ENCODE results near the gene AGFG2. TPM values are rescaled to one million over a fixed set of nuclear protein-coding genes. Genes with fewer than 3 reads are reported as not detected.
"Not testable (repeated sequence)": the region's sequence is repeated elsewhere in the genome, so short reads cannot be mapped to it uniquely, and the experiment has no call there.

AGFG2 gene
- total RNA-seq, 3 donors from 2014 or later: 12.2 to 24.7 (median 18.7) TPM

DNA sequence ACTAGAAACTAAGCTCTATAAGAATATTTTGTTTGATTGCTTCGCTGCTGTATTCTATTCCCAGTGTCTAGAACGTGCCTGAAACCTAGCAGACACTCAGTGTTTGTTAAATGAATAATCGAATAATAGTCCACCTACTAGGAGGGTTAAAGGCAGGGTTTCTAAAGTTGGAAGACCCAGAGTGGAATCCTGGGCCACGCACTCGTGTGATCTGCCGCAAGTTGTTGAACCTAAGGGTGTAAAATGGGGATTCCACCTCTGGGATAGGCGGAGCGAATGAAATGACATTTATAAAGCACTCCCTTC, 702 bp upstream of the AGFG2 start:
- Histone ChIP-seq H3K4me3 (peak overlapping the region; percentile 22 to 94 (median 90)), H3K9me3 (no peaks in the 10 kb centered on the region), H3K27ac (peak overlapping the region; percentile 57 to 87), H3K4me1 (peaks cover 0 to 3% of the 10 kb centered on the region in 2 donors), H3K36me3 (no peaks in the 10 kb centered on the region), H3K27me3 (no peaks in the 10 kb centered on the region)
- TF ChIP-seq, protein P1, sequence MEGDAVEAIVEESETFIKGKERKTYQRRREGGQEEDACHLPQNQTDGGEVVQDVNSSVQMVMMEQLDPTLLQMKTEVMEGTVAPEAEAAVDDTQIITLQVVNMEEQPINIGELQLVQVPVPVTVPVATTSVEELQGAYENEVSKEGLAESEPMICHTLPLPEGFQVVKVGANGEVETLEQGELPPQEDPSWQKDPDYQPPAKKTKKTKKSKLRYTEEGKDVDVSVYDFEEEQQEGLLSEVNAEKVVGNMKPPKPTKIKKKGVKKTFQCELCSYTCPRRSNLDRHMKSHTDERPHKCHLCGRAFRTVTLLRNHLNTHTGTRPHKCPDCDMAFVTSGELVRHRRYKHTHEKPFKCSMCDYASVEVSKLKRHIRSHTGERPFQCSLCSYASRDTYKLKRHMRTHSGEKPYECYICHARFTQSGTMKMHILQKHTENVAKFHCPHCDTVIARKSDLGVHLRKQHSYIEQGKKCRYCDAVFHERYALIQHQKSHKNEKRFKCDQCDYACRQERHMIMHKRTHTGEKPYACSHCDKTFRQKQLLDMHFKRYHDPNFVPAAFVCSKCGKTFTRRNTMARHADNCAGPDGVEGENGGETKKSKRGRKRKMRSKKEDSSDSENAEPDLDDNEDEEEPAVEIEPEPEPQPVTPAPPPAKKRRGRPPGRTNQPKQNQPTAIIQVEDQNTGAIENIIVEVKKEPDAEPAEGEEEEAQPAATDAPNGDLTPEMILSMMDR (IDR thresholded peaks at IDR 0.05): no peak
- TF ChIP-seq POLR2AphosphoS5 (IDR thresholded peaks at IDR 0.05): no peak
- no peak for TF ChIP-seq POLR2A (IDR thresholded peaks at IDR 0.05)
- intact Hi-C loops (cut with DNase I; ENCODE audit: low total_unique reads): no loop called here
- DNase-seq (ENCODE audit: low spot score in 2 of 2): no peak

- Histone ChIP-seq H3K9me3 (no peaks in the 10 kb centered on the region), H3K27ac (peak overlapping the region; percentile 70 to 87), H3K4me3 (peak overlapping the region; percentile 65 to 94 (median 90)), H3K36me3 (no peaks in the 10 kb centered on the region), H3K4me1 (peaks cover 3 to 10% of the 10 kb centered on the region in 2 donors), H3K27me3 (no peaks in the 10 kb centered on the region)
- TF ChIP-seq, protein P1 (IDR thresholded peaks at IDR 0.05): no peak
- DNase-seq (ENCODE audit: low spot score in 2 of 2): peak in 1 of 2 donors; percentile 54
- intact Hi-C loops (cut with DNase I; ENCODE audit: low total_unique reads): no loop called here
Measured at GRCh38 chr7:100539436-100540006, 518 bp downstream of the AGFG2 start.

DNA sequence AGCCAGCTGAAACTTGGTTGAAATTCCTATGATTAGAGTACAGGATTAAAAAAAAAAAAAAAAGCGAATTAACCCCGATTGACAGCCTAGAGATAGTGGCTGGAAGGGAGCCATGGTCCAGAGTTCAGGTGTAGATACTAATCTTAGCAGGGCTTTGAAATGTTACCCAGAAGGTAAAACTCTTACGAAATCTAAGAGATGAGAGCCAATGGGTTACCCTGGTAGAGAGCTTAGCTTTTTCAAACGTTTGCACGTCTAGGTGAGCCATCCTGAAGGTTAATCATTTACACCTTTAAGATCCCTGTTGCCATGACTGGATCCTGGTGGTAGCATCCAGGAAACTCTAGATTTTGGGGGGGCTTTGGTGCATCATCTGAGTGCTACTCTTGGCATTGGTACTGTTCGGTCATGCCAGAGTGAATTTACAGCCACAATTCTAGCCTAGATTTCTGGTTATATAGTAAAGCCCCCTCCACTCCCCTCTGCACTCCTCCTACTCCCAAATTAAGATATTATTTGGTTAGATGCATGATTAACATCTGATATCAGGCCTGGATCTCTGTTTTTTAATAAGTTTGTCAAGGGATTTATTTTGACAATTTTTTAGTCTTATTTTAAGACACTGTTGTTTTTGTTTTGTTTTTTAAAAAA, 1.2 kb downstream of the AGFG2 start:
- intact Hi-C loops (cut with DNase I; ENCODE audit: low total_unique reads): no loop called here
- no peak for DNase-seq (ENCODE audit: low spot score in 2 of 2)
- Histone ChIP-seq H3K27ac (no peak overlapping the region), H3K4me1 (peaks cover 3 to 14% of the 10 kb centered on the region in 2 donors), H3K27me3 (no peaks in the 10 kb centered on the region), H3K4me3 (peak overlapping the region; percentile 65 to 94 (median 90)), H3K36me3 (no peaks in the 10 kb centered on the region), H3K9me3 (no peaks in the 10 kb centered on the region)
- no peak for TF ChIP-seq POLR2AphosphoS5 (IDR thresholded peaks at IDR 0.05)
- TF ChIP-seq, protein P1 (IDR thresholded peaks at IDR 0.05): no peak
- TF ChIP-seq POLR2A (IDR thresholded peaks at IDR 0.05): no peak

DNA sequence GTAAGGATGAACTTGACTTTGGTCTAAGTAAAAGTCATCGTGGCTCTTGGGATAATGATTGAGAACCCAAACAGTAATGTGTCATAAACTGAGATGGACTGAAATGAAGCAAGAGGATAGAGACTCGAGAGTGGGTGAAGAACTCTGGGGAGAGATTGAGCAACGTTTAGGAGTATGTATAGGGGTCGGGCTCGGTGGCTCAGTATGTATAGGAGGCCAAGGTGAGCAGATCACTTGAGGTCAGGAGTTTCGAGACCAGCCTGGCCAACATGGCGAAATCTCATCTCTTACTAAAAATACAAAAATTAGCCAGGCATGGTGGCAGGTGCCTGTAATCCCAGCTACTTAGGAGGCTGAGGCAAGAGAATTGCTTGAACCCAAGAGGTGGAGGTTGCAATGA, 2.3 kb downstream of the AGFG2 start:
- DNase-seq (ENCODE audit: low spot score in 2 of 2); H3K9me3 ChIP-seq; H3K4me3 ChIP-seq; intact Hi-C loops (cut with DNase I; ENCODE audit: low total_unique reads); H3K27ac ChIP-seq; H3K36me3 ChIP-seq; H3K27me3 ChIP-seq: not testable (repeated sequence)
- peaks cover 12 to 25% of the 10 kb centered on the region in 2 donors for H3K4me1 ChIP-seq

DNA sequence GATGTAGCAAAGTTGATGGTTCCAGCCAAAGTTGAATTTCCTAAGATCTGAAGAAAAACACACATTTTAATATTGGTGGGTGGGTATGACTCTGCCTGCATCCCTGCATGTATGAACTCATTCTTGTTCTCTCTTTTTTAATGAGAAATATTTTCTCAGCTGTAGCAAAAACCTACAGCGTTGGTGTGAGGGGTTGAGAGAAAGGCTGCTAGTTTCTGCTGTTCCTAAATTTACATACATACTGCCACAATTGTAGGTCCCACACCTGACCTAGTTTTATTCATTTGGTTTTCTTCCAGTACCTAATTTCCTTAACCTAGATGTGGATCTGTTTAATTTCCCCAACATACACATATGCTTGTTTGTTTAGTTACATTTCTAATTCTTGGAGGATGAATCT, 4.6 kb downstream of the AGFG2 start:
- H3K27ac ChIP-seq: peak overlapping the region; percentile 91 to 95
- H3K4me1 ChIP-seq: peaks cover 18 to 45% of the 10 kb centered on the region in 2 donors

More for the DNA sequence above, 4.6 kb downstream of the AGFG2 start:
- intact Hi-C loops (cut with DNase I; ENCODE audit: low total_unique reads): no loop called here
- no peaks in the 10 kb centered on the region for H3K9me3 ChIP-seq
- H3K36me3 ChIP-seq: no peaks in the 10 kb centered on the region
- TF ChIP-seq POLR2A (IDR thresholded peaks at IDR 0.05) (no peak), POLR2AphosphoS5 (IDR thresholded peaks at IDR 0.05) (no peak)
- TF ChIP-seq, protein P1 (IDR thresholded peaks at IDR 0.05): no peak
- DNase-seq (ENCODE audit: low spot score in 2 of 2): no peak
- no peak overlapping the region for H3K4me3 ChIP-seq
- H3K27me3 ChIP-seq: no peaks in the 10 kb centered on the region

Measured in breast epithelium (tissue), 4 donors.